ENCODE results near the gene ERG. TPM values are rescaled to one million over a fixed set of nuclear protein-coding genes. Genes with fewer than 3 reads are reported as not detected.

Gene ERG
- total and polyA plus RNA-seq, 4 donors = 3.3 to 6.0 (median 4.1) TPM

GRCh38 chr21:38384675-38385426 is 113.4 kb downstream of the ERG start:
- Histone ChIP-seq H3K4me3 (ENCODE audit: low read depth in 1 of 3, low read length in 3 of 3) (no peak overlapping the region), H3K9me3 (ENCODE audit: control insufficient read depth in 4 of 4, low read length in 3 of 4) (no peaks in the 10 kb centered on the region), H3K9ac (ENCODE audit: low read depth in 1 of 2, low read length in 2 of 2) (no peak overlapping the region), H3K4me1 (ENCODE audit: control insufficient read depth in 4 of 4, insufficient read depth in 4 of 4, low read length in 3 of 4) (no peaks in the 10 kb centered on the region), H3K36me3 (ENCODE audit: control insufficient read depth in 4 of 4, insufficient read depth in 3 of 4, low read depth in 1 of 4, low read length in 3 of 4) (peaks cover 0 to 1% (median 0%) of the 10 kb centered on the region in 4 donors), H3K27ac (ENCODE audit: low read depth in 1 of 2, low read length in 2 of 2) (no peak overlapping the region), H3K27me3 (ENCODE audit: control insufficient read depth in 4 of 4, insufficient read depth in 4 of 4, low read length in 3 of 4) (peaks cover 0 to 5% (median 0%) of the 10 kb centered on the region in 4 donors)
- WGBS = 70% methylated on average over 8 of the region's 8 CpGs
- no peak for DNase-seq (ENCODE audit: low spot score)
- TF ChIP-seq EGR1 (IDR thresholded peaks at IDR 0.05; ENCODE audit: low read depth in 2 of 2) (no peak), RAD21 (IDR thresholded peaks at IDR 0.05) (no peak), REST (IDR thresholded peaks at IDR 0.05) (no peak), FOXA2 (IDR thresholded peaks at IDR 0.05) (no peak), YY1 (IDR thresholded peaks at IDR 0.05) (no peak), CTCF (IDR thresholded peaks at IDR 0.05; ENCODE audit: low read depth, low read length, missing input control) (no peak), SP1 (IDR thresholded peaks at IDR 0.05) (no peak), RXRA (IDR thresholded peaks at IDR 0.05) (no peak), HNF4G (IDR thresholded peaks at IDR 0.05) (no peak), FOXA1 (IDR thresholded peaks at IDR 0.05) (no peak), NR2F2 (IDR thresholded peaks at IDR 0.05) (no peak), JUND (IDR thresholded peaks at IDR 0.05) (no peak), MAX (IDR thresholded peaks at IDR 0.05) (no peak), ZBTB33 (IDR thresholded peaks at IDR 0.05) (no peak), HNF4A (conservative IDR thresholded peaks at IDR 0.05) (no peak), TAF1 (conservative IDR thresholded peaks at IDR 0.05) (no peak), ATF3 (IDR thresholded peaks at IDR 0.05) (no peak), GABPA (IDR thresholded peaks at IDR 0.05 in 1 of 2, conservative IDR thresholded peaks at IDR 0.05 in 1 of 2) (no peak)
